ENCODE measurements around the gene PMM1. TPM values are rescaled to one million over a fixed set of nuclear protein-coding genes. Genes with fewer than 3 reads are reported as not detected.

PMM1 gene
- total RNA-seq, 1 donor from 2014 or later, result 61.2 TPM

- TF ChIP-seq CTCF (conservative IDR thresholded peaks at IDR 0.05; ENCODE audit: low read depth, low read length), result no peak
- no peak for DNase-seq (ENCODE audit: low read depth)
- no peak overlapping the region for H3K4me3 ChIP-seq (ENCODE audit: low read depth, low read length)
These were observed 57.7 kb downstream of the PMM1 start for GRCh38 chr22:41531715-41532477.

GRCh38 chr22:41530890-41531714, 58.5 kb downstream of the PMM1 start:
- TF ChIP-seq CTCF (conservative IDR thresholded peaks at IDR 0.05; ENCODE audit: low read depth, low read length), result no peak
- H3K4me3 ChIP-seq (ENCODE audit: low read depth, low read length), result no peak overlapping the region
- DNase-seq (ENCODE audit: low read depth), result no peak

- no peak for DNase-seq (ENCODE audit: low read depth)
- H3K4me3 ChIP-seq (ENCODE audit: low read depth, low read length), result no peak overlapping the region
- TF ChIP-seq CTCF (conservative IDR thresholded peaks at IDR 0.05; ENCODE audit: low read depth, low read length), result no peak
These were observed 60.6 kb downstream of the PMM1 start for GRCh38 chr22:41528938-41529561.

- H3K4me3 ChIP-seq (ENCODE audit: low read depth, low read length), result no peak overlapping the region
- no peak for TF ChIP-seq CTCF (conservative IDR thresholded peaks at IDR 0.05; ENCODE audit: low read depth, low read length)
- DNase-seq (ENCODE audit: low read depth), result no peak
These were observed 61.4 kb downstream of the PMM1 start for GRCh38 chr22:41528132-41528766.

Other genes starting within 250 kb of the PMM1 start
- 0.81 and 1.8 TPM in 2 replicates for gene TEF, start 207.9 kb downstream of the PMM1 start, total RNA-seq
- 31.8 and 33.4 TPM in 2 replicates for gene TOB2, start 143.0 kb downstream of the PMM1 start, total RNA-seq
- gene PHF5A, start 121.1 kb downstream of the PMM1 start, total RNA-seq, result 61.1 and 82.3 TPM in 2 replicates
- 58.8 and 81.8 TPM in 2 replicates for gene ACO2, start 120.7 kb downstream of the PMM1 start, total RNA-seq
- 9.5 and 17.0 TPM in 2 replicates for gene POLR3H, start 45.4 kb downstream of the PMM1 start, total RNA-seq
- gene CSDC2, start 28.8 kb downstream of the PMM1 start, total RNA-seq, result 3.6 and 4.3 TPM in 2 replicates
- gene DESI1, start 31.2 kb upstream of the PMM1 start, total RNA-seq, result 21.8 and 180 TPM in 2 replicates
- gene XRCC6, start 31.5 kb upstream of the PMM1 start, total RNA-seq, result 368 and 606 TPM in 2 replicates
- 183 and 246 TPM in 2 replicates for gene SNU13, start 99.0 kb upstream of the PMM1 start, total RNA-seq
- gene MEI1, start 109.7 kb upstream of the PMM1 start, total RNA-seq, result 0.14 and 0.35 TPM in 2 replicates
- gene CCDC134, start 210.8 kb upstream of the PMM1 start, total RNA-seq, result 17.8 and 21.7 TPM in 2 replicates
- 61.1 and 73.4 TPM in 2 replicates for gene SREBF2, start 243.3 kb upstream of the PMM1 start, total RNA-seq

Measured in epithelial cell of proximal tubule (primary cell).